Endothelial cell of umbilical vein (primary cell): ENCODE data around the gene SLC44A4. TPM values are rescaled to one million over a fixed set of nuclear protein-coding genes. Genes with fewer than 3 reads are reported as not detected.

Source experiments
- BruUV-seq: library from RNA; stranded (reverse); fragments of 400-500 nt; replicated peaks from 2 replicates; lab custom pipeline; 2021; lab: Mats Ljungman, UMichigan
- CTCF ChIA-PET: fragments of 300-600, 350-600 bp; sonication (Branson Sonifier 250); formaldehyde crosslinking; loops from one replicate; lab custom pipeline; 2021; ENCODE audit warnings: antibody characterized with exemption, inconsistent platforms; lab: Charles Lee
- POLR2A ChIA-PET: fragments of 300-600, 350-600 bp; sonication (Branson Sonifier 250); formaldehyde crosslinking; loops from one replicate; lab custom pipeline; 2021; ENCODE audit warnings: antibody characterized with exemption, inconsistent platforms; lab: Charles Lee
- DNase-seq: peaks from one replicate; pipeline ENCODE4 v3.0.0-alpha.2; 2011; ENCODE audit warnings: low read depth, low spot score
- FAIRE-seq: peaks from 2 replicates; lab custom pipeline; 2011; peaks lifted over from hg19 to GRCh38; lab: Jason Lieb, UNC
- H2AFZ ChIP-seq: 2 replicates; pipeline ENCODE4 v1.6.0; 2012; ENCODE audit warnings: low read depth, low read length, control low read depth, inconsistent platforms
- H3K27ac ChIP-seq: 2 replicates; pipeline ENCODE4 v1.5.1; 2011; ENCODE audit warnings: low read depth, mild to moderate bottlenecking, control low read depth, low read length, moderate library complexity; ENCODE audit not compliant: insufficient read depth
- H3K27me3 ChIP-seq, 2 experiments: 2 replicates each; pipeline versions ENCODE4 v1.6.0 to v1.6.1; 2011; ENCODE audit warnings: low read length in 2 of 2, mixed read lengths in 1 of 2; ENCODE audit not compliant: control insufficient read depth in 2 of 2, insufficient read depth in 2 of 2
- H3K36me3 ChIP-seq, 2 experiments: 2 replicates in 1 of 2; 3 replicates in 1 of 2; pipeline ENCODE4 v1.5.1; 2011; ENCODE audit warnings: low read length in 2 of 2, mild to moderate bottlenecking in 1 of 2, moderate library complexity in 1 of 2; ENCODE audit not compliant: control insufficient read depth in 2 of 2, insufficient read depth in 2 of 2; ENCODE audit errors: extremely low read depth in 1 of 2
- H3K4me1 ChIP-seq: 3 replicates; pipeline ENCODE4 v1.5.1; 2011; ENCODE audit warnings: mild to moderate bottlenecking, low read length; ENCODE audit not compliant: control insufficient read depth, insufficient read depth; ENCODE audit errors: extremely low read depth
- H3K4me2 ChIP-seq: 2 replicates; pipeline ENCODE4 v1.6.1; 2011; ENCODE audit warnings: low read length, control low read depth, mixed read lengths; ENCODE audit not compliant: insufficient read depth
- H3K4me3 ChIP-seq, 3 experiments: fragments of 200-600 bp in 1 of 3; sonication (generic), shearing (Covaris generic) in 1 of 3; replicated peaks in 1 of 3; 2 replicates each; pipeline ENCODE4 v1.5.1; 2011 to 2016; ENCODE audit warnings: control low read depth in 3 of 3, low read length in 3 of 3, mild to moderate bottlenecking in 2 of 3, inconsistent platforms in 1 of 3, low read depth in 1 of 3, moderate library complexity in 1 of 3; ENCODE audit not compliant: insufficient read depth in 1 of 3
- H3K79me2 ChIP-seq: 2 replicates; pipeline ENCODE4 v1.6.0; 2012; ENCODE audit warnings: low read length, inconsistent platforms; ENCODE audit not compliant: control insufficient read depth, insufficient read depth
- H3K9ac ChIP-seq: replicated peaks from 2 replicates; pipeline ENCODE3; 2011; ENCODE audit warnings: low read length, control low read depth; ENCODE audit not compliant: insufficient read depth; ENCODE audit errors: extremely low read depth
- H3K9me1 ChIP-seq: replicated peaks from 3 replicates; pipeline ENCODE4 v1.6.0; 2011; ENCODE audit warnings: mild to moderate bottlenecking, low read length; ENCODE audit not compliant: control insufficient read depth, insufficient read depth; ENCODE audit errors: extremely low read depth
- H3K9me3 ChIP-seq: replicated peaks from 2 replicates; pipeline ENCODE4 v1.5.1; 2012; ENCODE audit warnings: low read length, inconsistent platforms; ENCODE audit not compliant: control insufficient read depth, insufficient read depth
- H4K20me1 ChIP-seq: replicated peaks from 2 replicates; pipeline ENCODE3; 2011; ENCODE audit warnings: mild to moderate bottlenecking, low read length; ENCODE audit not compliant: control insufficient read depth, insufficient read depth; ENCODE audit errors: extremely low read depth
- EZH2 ChIP-seq: IDR thresholded peaks from 2 replicates; pipeline ENCODE4 v1.6.1; 2012; ENCODE audit warnings: borderline replicate concordance, low read depth, mild to moderate bottlenecking, moderate library complexity, low read length, inconsistent platforms; ENCODE audit not compliant: severe bottlenecking
- FOS ChIP-seq: IDR thresholded peaks from 2 replicates; pipeline ENCODE4 v1.6.1; 2011; ENCODE audit warnings: mild to moderate bottlenecking, low read length, moderate library complexity, borderline replicate concordance; ENCODE audit not compliant: insufficient read depth
- GATA2 ChIP-seq: IDR thresholded peaks from 2 replicates; pipeline ENCODE4 v1.7.0; 2011; ENCODE audit warnings: low read depth, mild to moderate bottlenecking, moderate library complexity, mixed read lengths, low read length; ENCODE audit not compliant: insufficient read length, insufficient read depth
- JUN ChIP-seq: IDR thresholded peaks from 2 replicates; pipeline ENCODE4 v1.6.1; 2011; ENCODE audit warnings: borderline replicate concordance, low read depth; ENCODE audit not compliant: insufficient read length, insufficient read depth
- MYC ChIP-seq: IDR thresholded peaks from one replicate; pipeline ENCODE4 v1.6.1; 2011; ENCODE audit warnings: mild to moderate bottlenecking, low read depth, low read length
- POLR2A ChIP-seq: IDR thresholded peaks from 2 replicates; pipeline ENCODE4 v1.6.1; 2012; ENCODE audit warnings: low read depth, mild to moderate bottlenecking, control low read depth, low read length
- POLR2AphosphoS5 ChIP-seq: IDR thresholded peaks from 2 replicates; pipeline ENCODE4 v1.6.1; 2012; ENCODE audit warnings: low read depth, mild to moderate bottlenecking, control low read depth, low read length, moderate library complexity; ENCODE audit not compliant: insufficient read depth
- dilution Hi-C: fragments of 300-500 bp; cut with MboI; formaldehyde crosslinking; loops from one replicate; pipeline ENCODE4 v1.15.0; 2019; ENCODE audit warnings: low sequenced_read_pairs; ENCODE audit not compliant: extremely low pct_ligation_motif_present
- intact Hi-C: fragments of 100-400 bp; cut with micrococcal nuclease; formaldehyde crosslinking; loops from one replicate; pipeline ENCODE4 v1.10.0; 2022
- polyA plus RNA-seq, 4 experiments: library from polyadenylated mRNA; depleted of rRNA in 3 of 4; stranded (reverse) in 3 of 4; unstranded in 1 of 4; fragments of >200 nt; gene quantifications; 2 replicates each; pipeline versions ENCODE4 v1.2.1 to v1.2.3, GENCODE V29; 2011 to 2012; ENCODE audit warnings: missing spikeins in 1 of 4
- total RNA-seq: library from RNA; stranded (reverse); gene quantifications from 2 replicates; pipeline ENCODE4 v1.2.3, GENCODE V29; 2021

SLC44A4 gene
- total and polyA plus RNA-seq, 2 donors (not counting 3 experiments of a cell fraction or from before 2014, with no cell fraction given), result 0.84 to 1.1 TPM

GRCh38 chr6:31831350-31832215, 47.2 kb downstream of the SLC44A4 start:
- intact Hi-C loops (loop anchor here (5.0 to 10.0 kb wide), 4 partner anchors 66 to 339 kb away; partner anchors contain the start of genes CSNK2B, EHMT2, LY6G5B and NELFE), dilution Hi-C loops (no loop called here)
- DNase-seq (no peak), FAIRE-seq (no peak)
- TF ChIP-seq POLR2AphosphoS5 (no peak), MYC (no peak), GATA2 (no peak), POLR2A (no peak), JUN (no peak), FOS (no peak), EZH2 (no peak)
- H3K9me3 ChIP-seq, result no peaks in the 10 kb centered on the region
- no peaks in the 10 kb centered on the region for H3K36me3 ChIP-seq
- BruUV-seq, result no TSS peak
- H3K27ac ChIP-seq, result no peak overlapping the region
- no peak overlapping the region for H3K9ac ChIP-seq
- H3K27me3 ChIP-seq, result no peaks in the 10 kb centered on the region
- POLR2A ChIA-PET, result interaction anchor here (1.2 kb wide), 1 partner anchor 25 kb away, joined by 5 read pairs; the partner anchor contains the start of gene LSM2
- peaks cover 17% of the 10 kb centered on the region for H3K4me1 ChIP-seq
- H3K79me2 ChIP-seq, result peaks cover 40% of the 10 kb centered on the region
- H3K9me1 ChIP-seq, result no peaks in the 10 kb centered on the region
- no peaks in the 10 kb centered on the region for H4K20me1 ChIP-seq
- CTCF ChIA-PET, result interaction anchor here (1.0 to 4.2 kb wide), 9 partner anchors 17 to 151 kb away, joined by 3 to 71 read pairs (median 15); partner anchors contain the start of genes ABHD16A, LSM2, LY6G5C and VWA7
- H3K4me2 ChIP-seq, result peak overlapping the region; percentile 90
- no peak overlapping the region for H2AFZ ChIP-seq
- H3K4me3 ChIP-seq, result no peak overlapping the region
